ENCODE measurements around the gene ALAS1.

DNA sequence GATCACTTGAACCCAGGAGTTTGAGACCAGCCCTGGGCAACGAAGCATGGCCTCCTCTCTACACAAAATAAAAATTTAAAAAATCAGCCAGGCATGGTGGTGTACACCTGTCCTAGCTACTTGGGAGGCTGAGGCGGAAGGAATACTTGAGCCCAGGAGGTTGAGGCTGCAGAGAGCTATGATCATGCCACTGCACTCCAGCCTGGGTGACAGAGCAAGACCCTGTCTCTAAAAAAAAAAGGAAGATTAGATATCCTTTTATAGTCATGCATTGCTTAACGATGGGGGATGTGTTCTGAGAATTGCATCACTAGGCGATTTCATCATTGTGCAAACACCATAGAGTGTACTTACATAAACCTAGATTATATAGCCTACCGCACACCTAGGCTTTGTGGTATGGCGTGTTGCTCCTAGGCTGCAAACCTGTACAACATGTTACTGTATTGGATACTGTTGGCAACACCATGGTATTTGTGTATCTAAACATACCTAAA is 12.6 kb downstream of the ALAS1 start:
- TF ChIP-seq, protein P1, sequence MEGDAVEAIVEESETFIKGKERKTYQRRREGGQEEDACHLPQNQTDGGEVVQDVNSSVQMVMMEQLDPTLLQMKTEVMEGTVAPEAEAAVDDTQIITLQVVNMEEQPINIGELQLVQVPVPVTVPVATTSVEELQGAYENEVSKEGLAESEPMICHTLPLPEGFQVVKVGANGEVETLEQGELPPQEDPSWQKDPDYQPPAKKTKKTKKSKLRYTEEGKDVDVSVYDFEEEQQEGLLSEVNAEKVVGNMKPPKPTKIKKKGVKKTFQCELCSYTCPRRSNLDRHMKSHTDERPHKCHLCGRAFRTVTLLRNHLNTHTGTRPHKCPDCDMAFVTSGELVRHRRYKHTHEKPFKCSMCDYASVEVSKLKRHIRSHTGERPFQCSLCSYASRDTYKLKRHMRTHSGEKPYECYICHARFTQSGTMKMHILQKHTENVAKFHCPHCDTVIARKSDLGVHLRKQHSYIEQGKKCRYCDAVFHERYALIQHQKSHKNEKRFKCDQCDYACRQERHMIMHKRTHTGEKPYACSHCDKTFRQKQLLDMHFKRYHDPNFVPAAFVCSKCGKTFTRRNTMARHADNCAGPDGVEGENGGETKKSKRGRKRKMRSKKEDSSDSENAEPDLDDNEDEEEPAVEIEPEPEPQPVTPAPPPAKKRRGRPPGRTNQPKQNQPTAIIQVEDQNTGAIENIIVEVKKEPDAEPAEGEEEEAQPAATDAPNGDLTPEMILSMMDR (IDR thresholded peaks at IDR 0.05) = no peak
- TF ChIP-seq EZH2 (IDR thresholded peaks at IDR 0.05; ENCODE audit: borderline replicate concordance, insufficient read depth, low read depth, low read length, poor library complexity, severe bottlenecking) = no peak

Measured in B cell (primary cell).